KMS-11 (cell line): ENCODE measurements around the gene AOPEP.

ENCODE experiments used
- H2AFZ ChIP-seq: fragments of 200-600 bp; sonication (generic); 2 replicates; pipeline ENCODE4 v1.6.1; 2016; ENCODE audit warnings: antibody characterized with exemption, mixed run types, low read depth
- H3K27ac ChIP-seq: fragments of 200-600 bp; sonication (generic); 2 replicates; pipeline ENCODE4 v1.6.1; 2016; ENCODE audit warnings: mild to moderate bottlenecking, mixed run types
- H3K27me3 ChIP-seq: fragments of 200-600 bp; sonication (generic); 2 replicates; pipeline ENCODE4 v1.6.1; 2017; ENCODE audit warnings: mild to moderate bottlenecking, low read depth, mixed run types, moderate library complexity; ENCODE audit not compliant: insufficient read depth
- H3K36me3 ChIP-seq: fragments of 200-600 bp; sonication (generic); 2 replicates; pipeline ENCODE4 v1.6.1; 2017; ENCODE audit warnings: mild to moderate bottlenecking, mixed run types; ENCODE audit not compliant: insufficient read depth
- H3K4me1 ChIP-seq: fragments of 200-600 bp; sonication (generic); 2 replicates; pipeline ENCODE4 v1.6.1; 2016; ENCODE audit warnings: mild to moderate bottlenecking, low read depth, mixed run types; ENCODE audit not compliant: poor library complexity, severe bottlenecking
- H3K4me2 ChIP-seq: fragments of 200-600 bp; sonication (generic); 2 replicates; pipeline ENCODE4 v1.7.0; 2016; ENCODE audit warnings: mild to moderate bottlenecking, mixed run types
- H3K4me3 ChIP-seq: fragments of 200-600 bp; sonication (generic); IDR thresholded peaks from 2 replicates; pipeline ENCODE4 v1.6.1; 2017; ENCODE audit warnings: low read depth, low read length, mixed read lengths; ENCODE audit not compliant: insufficient read depth
- H3K79me2 ChIP-seq: fragments of 200-600 bp; sonication (generic); 2 replicates; pipeline ENCODE4 v1.6.1; 2016; ENCODE audit warnings: low read depth, mixed run types; ENCODE audit not compliant: insufficient read depth
- H3K9ac ChIP-seq: fragments of 200-600 bp; sonication (generic); 2 replicates; pipeline ENCODE4 v1.6.1; 2016; ENCODE audit warnings: mild to moderate bottlenecking, mixed run types
- H4K20me1 ChIP-seq: fragments of 200-600 bp; sonication (generic); 2 replicates; pipeline ENCODE4 v1.6.1; 2016; ENCODE audit warnings: mild to moderate bottlenecking, mixed run types; ENCODE audit not compliant: insufficient read depth
- TF ChIP-seq, protein P1 (sequence below): fragments of 200-600 bp; sonication (generic); conservative IDR thresholded peaks from 2 replicates; pipeline ENCODE4 v1.6.1; 2017; ENCODE audit warnings: low read depth, mild to moderate bottlenecking, antibody characterized with exemption, low read length, moderate library complexity, mixed read lengths

AOPEP gene

GRCh38 chr9:94859891-94860290 lies 133.4 kb downstream of the AOPEP start:
- H2AFZ ChIP-seq = no peak overlapping the region
- no peak overlapping the region for H3K9ac ChIP-seq
- TF ChIP-seq, protein P1, sequence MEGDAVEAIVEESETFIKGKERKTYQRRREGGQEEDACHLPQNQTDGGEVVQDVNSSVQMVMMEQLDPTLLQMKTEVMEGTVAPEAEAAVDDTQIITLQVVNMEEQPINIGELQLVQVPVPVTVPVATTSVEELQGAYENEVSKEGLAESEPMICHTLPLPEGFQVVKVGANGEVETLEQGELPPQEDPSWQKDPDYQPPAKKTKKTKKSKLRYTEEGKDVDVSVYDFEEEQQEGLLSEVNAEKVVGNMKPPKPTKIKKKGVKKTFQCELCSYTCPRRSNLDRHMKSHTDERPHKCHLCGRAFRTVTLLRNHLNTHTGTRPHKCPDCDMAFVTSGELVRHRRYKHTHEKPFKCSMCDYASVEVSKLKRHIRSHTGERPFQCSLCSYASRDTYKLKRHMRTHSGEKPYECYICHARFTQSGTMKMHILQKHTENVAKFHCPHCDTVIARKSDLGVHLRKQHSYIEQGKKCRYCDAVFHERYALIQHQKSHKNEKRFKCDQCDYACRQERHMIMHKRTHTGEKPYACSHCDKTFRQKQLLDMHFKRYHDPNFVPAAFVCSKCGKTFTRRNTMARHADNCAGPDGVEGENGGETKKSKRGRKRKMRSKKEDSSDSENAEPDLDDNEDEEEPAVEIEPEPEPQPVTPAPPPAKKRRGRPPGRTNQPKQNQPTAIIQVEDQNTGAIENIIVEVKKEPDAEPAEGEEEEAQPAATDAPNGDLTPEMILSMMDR = no peak
- H4K20me1 ChIP-seq = no peaks in the 10 kb centered on the region
- H3K4me1 ChIP-seq = peaks cover 36% of the 10 kb centered on the region
- peak overlapping the region; percentile 71; the same call in 1 of the 2 replicates for H3K27ac ChIP-seq
- H3K4me3 ChIP-seq = no peak overlapping the region
- H3K4me2 ChIP-seq = peak overlapping the region; percentile 64; the same call in 1 of the 2 replicates
- no peaks in the 10 kb centered on the region for H3K79me2 ChIP-seq
- no peaks in the 10 kb centered on the region for H3K27me3 ChIP-seq
- H3K36me3 ChIP-seq = no peaks in the 10 kb centered on the region

DNA sequence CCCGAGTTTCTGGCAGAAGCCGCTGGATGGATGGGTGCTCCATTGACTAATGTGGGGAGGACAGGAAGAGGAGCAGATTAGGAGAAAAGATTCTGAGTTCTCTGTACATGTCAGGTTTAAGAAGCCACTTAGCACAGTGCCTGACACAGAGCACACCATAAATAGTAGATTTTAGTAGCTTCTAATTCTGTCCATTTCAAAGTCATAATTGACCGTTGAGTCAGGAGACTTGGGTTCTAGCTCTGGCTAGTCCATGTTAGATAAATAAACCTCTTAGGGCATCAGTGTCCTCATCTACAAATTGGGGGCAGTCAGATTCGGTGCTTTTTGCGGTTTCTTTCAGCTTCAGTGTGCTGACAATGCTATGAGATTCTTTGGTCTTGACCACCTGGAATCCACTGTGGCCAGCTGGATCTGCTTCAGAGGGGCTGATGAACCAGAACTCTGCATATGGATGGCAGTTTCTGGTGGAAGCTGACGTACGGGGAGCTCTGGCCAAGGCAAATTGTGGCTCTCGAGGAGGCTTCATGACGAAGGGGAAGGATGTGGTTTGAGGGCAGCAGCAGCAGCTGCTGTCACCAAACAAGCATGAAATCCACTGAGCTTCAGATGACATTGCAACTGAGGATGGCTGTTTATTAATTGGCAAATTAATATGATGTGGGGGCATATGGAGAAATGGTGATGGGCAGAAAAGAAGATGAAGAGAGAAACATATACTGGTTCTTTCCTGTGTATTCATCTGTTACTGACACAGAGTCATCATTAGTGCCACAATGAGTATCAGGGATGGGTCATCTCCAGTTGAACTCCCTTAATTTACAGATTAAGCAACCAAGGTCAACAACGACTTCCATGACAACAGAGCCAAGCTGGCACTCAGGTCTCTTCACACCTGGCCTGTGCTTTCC lies 134.4 kb downstream of the AOPEP start:
- no peaks in the 10 kb centered on the region for H3K79me2 ChIP-seq
- TF ChIP-seq, protein P1 = no peak
- H3K27ac ChIP-seq = peak overlapping the region; percentile 71
- H3K9ac ChIP-seq = peak overlapping the region; percentile 40; the same call in 1 of the 2 replicates
- H4K20me1 ChIP-seq = no peaks in the 10 kb centered on the region
- H2AFZ ChIP-seq = no peak overlapping the region
- H3K36me3 ChIP-seq = no peaks in the 10 kb centered on the region
- H3K4me1 ChIP-seq = peaks cover 36% of the 10 kb centered on the region
- H3K4me3 ChIP-seq = no peak overlapping the region
- peak overlapping the region; percentile 64 for H3K4me2 ChIP-seq
- no peaks in the 10 kb centered on the region for H3K27me3 ChIP-seq

DNA sequence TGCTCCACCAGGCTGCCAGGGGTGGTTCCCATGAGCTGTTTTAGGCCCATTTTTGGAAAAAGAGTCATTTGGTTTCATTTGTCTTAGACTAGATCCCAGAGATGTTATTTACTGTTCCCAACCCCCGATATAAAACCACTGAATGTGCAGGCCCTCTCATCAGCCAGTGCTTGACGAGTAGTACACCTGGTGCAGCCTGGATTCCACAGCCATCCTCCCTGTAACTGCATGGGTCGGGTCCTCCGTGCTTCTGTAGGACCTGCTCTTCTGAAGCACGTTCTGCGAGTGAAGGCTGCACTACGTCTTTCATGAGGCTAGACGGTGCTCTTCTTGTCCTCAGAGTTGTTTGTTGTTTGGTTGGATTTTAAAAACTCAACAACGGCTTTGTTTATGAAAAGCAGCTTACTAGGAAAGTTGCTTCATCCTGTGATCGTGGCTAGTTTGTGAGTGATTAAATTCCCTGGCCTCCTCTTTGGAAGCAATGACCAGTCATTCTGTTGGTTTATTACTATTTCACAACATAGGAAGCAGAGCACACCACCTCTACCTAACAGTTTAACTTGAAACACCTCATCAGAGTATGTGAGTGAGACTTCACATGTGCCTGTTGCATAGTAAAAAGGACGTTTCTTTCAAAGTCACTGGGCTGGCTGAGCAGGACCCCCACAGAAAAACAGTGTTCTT lies 135.2 kb downstream of the AOPEP start:
- H3K4me1 ChIP-seq = peaks cover 36% of the 10 kb centered on the region
- H3K27ac ChIP-seq = peak overlapping the region; percentile 71
- H2AFZ ChIP-seq = no peak overlapping the region
- no peaks in the 10 kb centered on the region for H3K27me3 ChIP-seq
- H3K9ac ChIP-seq = peak overlapping the region; percentile 40; the same call in 1 of the 2 replicates
- TF ChIP-seq, protein P1 = no peak
- H3K4me3 ChIP-seq = no peak overlapping the region
- H3K79me2 ChIP-seq = no peaks in the 10 kb centered on the region
- no peaks in the 10 kb centered on the region for H4K20me1 ChIP-seq
- H3K4me2 ChIP-seq = peak overlapping the region; percentile 64
- no peaks in the 10 kb centered on the region for H3K36me3 ChIP-seq

GRCh38 chr9:94864196-94864595 lies 137.7 kb downstream of the AOPEP start:
- Histone ChIP-seq H3K4me1 (peaks cover 35% of the 10 kb centered on the region), H4K20me1 (no peaks in the 10 kb centered on the region), H3K27ac (no peak overlapping the region), H3K9ac (no peak overlapping the region), H3K4me2 (no peak overlapping the region), H3K27me3 (no peaks in the 10 kb centered on the region), H3K4me3 (no peak overlapping the region), H3K79me2 (no peaks in the 10 kb centered on the region), H2AFZ (no peak overlapping the region), H3K36me3 (no peaks in the 10 kb centered on the region)
- TF ChIP-seq, protein P1 = no peak
